ENCODE measurements around the gene CFAP299.
A peak's percentile ranks its signal among the peaks of the same experiment; 100 is the strongest.

Gene CFAP299

DNA sequence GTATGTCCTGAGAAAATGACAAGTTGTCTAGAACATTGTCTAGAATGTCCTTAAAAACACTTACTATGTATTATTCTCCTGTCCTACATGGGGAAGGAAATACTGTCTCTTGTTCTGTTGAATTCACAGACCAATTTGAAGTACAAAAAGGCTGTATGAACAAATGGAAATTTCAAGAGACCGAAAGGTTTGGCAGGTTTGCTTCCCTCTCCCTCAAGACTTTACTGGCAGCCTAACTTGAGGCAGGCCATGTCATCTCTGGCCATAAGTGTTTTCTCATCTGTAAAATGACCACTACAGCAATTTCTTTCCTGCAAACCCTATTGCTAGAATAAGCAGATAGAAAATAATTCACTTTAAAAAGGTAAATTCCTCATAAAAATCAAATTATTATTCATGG, 503.8 kb downstream of the CFAP299 start:
- no peak for DNase-seq (ENCODE audit: low read depth)

DNA sequence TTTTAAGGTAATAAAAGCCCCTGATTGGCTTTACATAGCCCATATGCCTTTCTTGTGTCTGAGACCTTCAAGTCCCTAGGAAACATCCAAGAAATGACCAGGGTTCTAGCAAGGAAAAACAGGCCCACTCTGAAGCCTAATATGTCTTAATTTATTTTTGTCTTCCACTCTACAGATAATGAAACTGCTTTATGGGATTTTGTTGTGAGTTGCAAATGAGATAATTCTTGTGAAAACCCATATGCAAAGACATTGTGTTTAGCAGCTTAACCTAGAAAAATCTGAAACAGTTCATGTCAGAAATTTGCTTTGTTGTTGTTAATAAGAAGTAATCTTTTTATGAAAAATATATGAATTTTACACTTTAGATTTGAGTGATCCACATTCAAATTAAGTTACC, 504.3 kb downstream of the CFAP299 start:
- DNase-seq (ENCODE audit: low read depth) = no peak

GRCh38 chr4:80840396-80840795, 504.9 kb downstream of the CFAP299 start:
- peak; percentile 24 for DNase-seq (ENCODE audit: low read depth)

DNA sequence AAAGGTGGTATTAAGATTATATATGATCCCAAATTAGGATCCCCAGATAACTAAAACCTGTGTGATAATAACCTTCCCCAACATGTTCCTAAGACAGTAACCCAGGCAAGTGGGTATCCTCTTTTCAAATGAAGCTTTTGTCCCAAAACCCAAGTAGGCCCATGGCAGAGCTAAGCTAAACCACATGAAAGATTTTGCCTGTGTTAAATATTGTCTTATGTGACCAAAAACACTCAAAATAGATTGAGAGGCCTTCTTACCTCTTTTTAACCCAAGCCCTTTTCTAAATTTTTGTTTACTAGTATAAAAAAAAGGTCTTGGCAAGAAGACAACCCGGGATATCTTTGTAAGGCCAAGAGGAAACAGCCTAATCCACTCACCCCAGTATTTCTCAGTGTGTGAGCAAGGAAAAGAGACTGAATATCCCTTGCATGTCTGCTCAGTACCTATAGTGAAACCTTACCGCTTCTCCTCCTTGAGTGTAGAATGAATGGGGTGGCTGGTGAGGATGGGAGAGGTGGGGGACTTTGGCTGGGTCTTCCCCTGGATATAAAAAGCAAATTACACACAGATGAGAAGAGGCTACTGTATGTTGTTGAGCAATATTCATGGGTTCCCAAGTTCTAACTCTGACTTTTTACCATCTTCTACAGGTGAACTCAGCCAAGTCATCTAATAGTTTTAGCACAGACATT, 506.2 kb downstream of the CFAP299 start:
- no peak for DNase-seq (ENCODE audit: low read depth)

DNA sequence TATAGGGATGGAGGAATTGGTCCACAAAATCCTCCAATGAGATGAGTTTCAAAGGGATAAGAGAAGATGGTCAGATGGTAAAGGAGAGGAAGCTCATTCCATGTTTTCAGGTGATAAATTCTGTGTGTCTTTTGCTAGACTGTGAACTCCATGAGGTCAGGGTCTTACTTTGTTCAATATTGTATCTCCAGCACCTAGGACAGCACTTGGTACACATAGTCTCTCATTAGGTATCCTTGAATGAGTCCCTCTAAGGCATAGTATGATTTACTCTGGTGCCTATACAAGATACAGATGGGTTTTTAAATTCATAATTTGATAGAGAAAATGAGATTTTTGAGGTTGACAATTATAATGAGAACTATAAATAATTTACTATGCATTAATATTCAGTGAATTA, 510.7 kb downstream of the CFAP299 start:
- no peak for DNase-seq (ENCODE audit: low read depth)

GRCh38 chr4:80852061-80852460, 516.5 kb downstream of the CFAP299 start:
- no peak for DNase-seq (ENCODE audit: low read depth)

DNA sequence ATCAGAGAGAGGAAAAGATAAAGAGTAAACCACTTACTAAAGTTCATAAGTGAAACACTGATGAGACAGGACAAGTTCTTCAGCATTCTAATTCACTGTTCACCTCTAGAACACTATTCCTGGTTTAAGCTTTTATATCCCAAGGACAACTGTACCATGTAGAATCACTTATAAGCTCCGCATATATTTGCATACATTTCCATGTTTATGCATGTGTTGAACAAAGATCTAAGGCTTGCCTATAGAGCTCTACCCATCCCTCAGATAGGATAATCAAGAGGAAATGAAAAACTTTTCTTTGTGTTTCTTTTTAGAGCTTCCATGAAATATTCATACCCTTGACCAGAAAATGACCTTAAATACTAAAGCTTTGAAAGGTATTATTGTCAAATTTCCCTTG, 538.0 kb downstream of the CFAP299 start:
- DNase-seq (ENCODE audit: low read depth) = no peak

DNA sequence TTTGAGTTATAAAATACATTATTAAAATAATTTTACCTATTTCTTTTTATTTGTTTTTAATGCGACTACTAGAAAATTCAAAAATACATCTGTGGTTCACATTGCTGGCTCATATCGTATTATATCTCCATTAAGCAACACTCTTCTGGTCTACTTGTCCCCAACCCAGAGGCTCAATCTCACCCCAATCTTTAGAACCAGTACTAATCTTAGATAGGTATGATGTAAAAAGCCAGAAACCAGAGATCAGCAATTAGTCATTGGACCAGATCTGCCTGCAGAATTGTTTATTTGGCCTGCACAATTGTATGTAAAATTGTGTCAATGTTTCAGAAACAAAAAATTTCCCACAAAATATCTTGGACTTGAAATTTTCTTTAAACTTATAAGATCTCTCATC, 539.4 kb downstream of the CFAP299 start:
- no peak for DNase-seq (ENCODE audit: low read depth)

GRCh38 chr4:80875642-80876041, 540.1 kb downstream of the CFAP299 start:
- DNase-seq (ENCODE audit: low read depth) = no peak

GRCh38 chr4:80876810-80877209, 541.3 kb downstream of the CFAP299 start:
- DNase-seq (ENCODE audit: low read depth) = no peak

DNA sequence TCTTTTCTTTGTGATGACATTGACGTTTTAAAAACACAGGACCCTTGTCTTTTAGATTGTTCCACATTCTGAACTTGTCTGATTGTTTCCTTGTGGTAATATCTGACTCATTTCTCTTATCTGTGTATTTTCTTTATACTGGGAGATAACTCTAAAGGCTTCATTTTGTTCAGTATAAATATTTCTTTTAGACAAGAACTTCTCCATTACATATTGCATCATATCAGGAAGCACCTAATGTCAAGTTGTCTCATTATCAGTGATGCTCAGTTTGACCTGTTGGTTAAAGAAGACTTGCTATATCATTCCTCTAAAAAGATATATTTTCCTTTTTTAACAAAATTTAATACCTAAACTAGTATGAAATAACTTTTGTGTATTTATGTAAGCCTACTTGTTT, 542.7 kb downstream of the CFAP299 start:
- DNase-seq (ENCODE audit: low read depth) = no peak

GRCh38 chr4:80897537-80898303, 562.2 kb downstream of the CFAP299 start:
- no peak for DNase-seq (ENCODE audit: low read depth)

- DNase-seq (ENCODE audit: low read depth) = no peak
Observed at GRCh38 chr4:80900908-80901307, 565.4 kb downstream of the CFAP299 start.

DNA sequence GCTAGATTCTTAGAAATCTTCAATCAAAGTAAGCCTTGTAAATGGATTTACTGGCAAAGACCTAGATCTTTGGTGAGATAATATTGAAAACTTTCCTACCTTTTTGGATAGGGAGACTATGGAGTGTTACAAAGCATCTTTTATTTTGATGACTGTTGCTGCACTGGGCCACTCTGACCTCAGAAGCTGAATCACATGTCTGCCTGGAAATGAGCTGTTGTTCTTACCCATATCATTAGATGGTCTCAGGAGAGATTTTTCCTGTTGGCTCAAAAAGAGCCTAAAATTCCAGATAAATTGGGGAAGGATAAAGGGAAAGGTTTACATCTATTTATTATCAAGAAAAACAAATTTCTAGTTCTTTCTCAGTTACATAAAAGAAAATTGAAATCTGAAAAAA, 567.5 kb downstream of the CFAP299 start:
- DNase-seq (ENCODE audit: low read depth) = no peak

GRCh38 chr4:80909938-80910337, 574.4 kb downstream of the CFAP299 start:
- DNase-seq (ENCODE audit: low read depth) = no peak

DNA sequence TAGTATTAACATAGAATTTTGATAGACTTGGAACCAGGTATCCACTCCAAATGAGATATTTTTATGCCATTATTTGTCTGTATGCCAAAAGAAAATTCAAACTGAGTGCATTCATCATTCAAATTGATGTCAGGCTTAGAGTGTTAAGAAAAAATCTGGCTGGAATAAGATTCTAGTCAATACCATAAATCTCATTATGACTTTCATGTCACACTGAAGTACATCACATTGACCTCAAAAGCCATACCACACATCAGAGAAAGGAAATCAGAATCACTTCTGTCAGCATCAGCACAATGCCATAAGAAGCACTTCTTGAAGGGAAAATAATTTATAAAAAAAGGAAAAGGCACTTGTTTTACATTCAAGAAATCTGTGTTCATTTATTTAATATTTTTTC, 575.9 kb downstream of the CFAP299 start:
- no peak for DNase-seq (ENCODE audit: low read depth)

DNA sequence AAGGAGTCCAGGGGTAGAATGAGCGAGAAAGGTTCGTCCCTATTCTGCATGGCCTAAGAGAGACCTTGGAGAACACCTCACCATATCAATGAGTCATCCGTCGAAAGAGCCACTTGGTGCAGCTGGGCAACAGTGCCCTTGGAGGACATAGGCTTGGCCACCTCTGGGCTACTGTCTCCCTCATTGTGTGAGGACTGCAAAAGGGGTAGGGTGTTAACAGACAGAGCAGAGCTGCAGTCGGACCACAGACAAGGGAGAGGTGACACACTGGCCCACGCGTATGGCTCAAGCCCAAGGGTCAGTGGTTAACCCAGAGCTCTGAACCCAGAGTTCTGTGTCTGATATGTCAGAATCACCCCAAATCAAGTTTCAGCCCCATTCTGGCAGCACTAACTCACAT, 576.8 kb downstream of the CFAP299 start:
- DNase-seq (ENCODE audit: low read depth) = no peak

DNA sequence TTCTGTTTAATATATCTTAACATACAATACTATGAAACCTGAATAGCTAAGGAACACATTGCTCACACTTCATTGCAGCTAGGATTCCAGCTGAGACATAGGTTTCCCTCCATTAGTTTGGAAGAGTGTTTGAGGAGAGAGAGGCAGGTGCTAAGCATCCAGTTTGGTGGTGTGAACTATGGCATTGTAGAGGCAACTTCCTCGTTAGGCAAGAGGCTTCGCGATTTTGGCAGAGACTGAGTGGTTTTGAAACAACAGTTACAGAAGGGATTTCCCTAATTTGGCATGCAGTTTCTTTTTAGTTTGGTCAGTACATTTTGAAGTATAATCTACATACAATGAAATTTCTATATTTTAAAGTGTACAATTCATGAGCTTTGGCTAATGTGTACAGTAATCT, 577.9 kb downstream of the CFAP299 start:
- no peak for DNase-seq (ENCODE audit: low read depth)

DNA sequence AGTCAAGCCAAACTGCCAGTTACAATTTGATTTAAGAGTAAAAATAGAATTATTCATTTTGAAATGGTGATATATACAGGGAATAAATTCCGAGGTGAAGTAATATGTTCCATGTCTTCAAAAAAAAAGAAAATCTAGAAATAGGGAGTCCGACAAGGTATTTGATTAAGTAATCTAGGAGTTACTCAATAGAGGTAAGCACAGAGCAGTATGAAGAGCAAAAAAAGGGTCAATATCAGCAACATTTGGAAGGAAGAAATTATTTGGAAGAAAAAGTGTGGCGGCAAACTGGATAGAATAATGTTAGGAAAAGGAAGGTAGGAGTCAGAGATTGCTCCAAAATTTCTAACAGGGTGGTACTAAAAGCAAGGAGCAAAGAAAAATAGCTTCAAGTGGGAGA, 581.2 kb downstream of the CFAP299 start:
- DNase-seq (ENCODE audit: low read depth) = no peak

GRCh38 chr4:80918004-80918403, 582.5 kb downstream of the CFAP299 start:
- no peak for DNase-seq (ENCODE audit: low read depth)

DNA sequence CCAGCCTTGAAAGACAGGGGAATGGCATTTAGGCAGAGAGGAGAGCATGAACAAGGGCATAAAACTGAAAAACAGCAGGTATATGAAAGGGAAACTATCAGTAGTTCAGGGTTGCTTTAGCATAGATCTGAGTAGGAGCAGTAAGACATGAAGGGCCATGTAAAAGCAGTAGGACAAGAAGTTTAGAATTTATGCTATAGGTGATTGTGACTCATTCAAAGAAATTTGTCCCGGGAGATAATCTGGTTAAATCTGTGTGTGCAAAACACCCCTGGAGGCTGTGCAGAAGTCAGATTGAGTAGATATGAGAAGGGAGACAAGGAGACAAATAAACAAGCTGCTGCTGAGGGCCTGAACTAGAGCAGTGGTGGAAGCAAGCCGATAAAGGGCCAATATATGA, 585.9 kb downstream of the CFAP299 start:
- no peak for DNase-seq (ENCODE audit: low read depth)

GRCh38 chr4:80922941-80923340, 587.4 kb downstream of the CFAP299 start:
- DNase-seq (ENCODE audit: low read depth) = no peak

DNA sequence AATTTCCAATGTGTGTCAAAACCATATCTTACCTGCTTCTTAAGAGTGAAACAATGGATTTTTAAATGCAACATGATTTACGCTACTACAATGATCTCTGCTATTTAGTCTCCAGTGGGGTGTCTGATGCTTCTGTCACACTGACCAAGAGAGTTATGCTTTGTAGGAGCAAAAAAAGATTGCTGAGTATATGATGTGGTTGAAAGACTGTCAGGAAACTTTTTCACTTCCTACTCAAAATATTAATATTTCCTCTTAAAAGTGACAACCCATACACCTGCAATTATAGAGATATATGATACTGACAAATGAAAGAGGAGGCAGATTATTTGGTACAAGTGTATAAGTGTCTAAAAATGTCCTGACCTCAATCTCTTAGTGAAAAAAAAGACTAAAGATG, 589.8 kb downstream of the CFAP299 start:
- DNase-seq (ENCODE audit: low read depth) = no peak

DNA sequence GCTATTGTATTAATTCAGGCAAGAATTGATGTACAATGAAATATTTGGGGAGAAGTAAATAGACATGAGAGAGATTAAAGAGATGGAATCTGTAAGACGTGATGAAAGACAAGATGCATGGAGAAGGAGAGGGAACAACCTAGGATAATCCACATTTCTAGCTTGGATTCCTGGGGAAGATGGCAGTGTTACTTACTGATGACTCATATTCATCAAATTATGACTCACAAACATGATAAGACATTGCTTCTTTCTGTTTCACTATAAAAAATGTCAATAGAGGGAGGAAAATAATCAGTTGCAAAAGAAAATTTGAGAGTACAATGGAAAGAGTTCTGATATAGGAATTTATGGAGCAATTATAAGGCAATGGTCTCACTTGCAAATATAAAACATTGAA, 590.9 kb downstream of the CFAP299 start:
- no peak for DNase-seq (ENCODE audit: low read depth)

Data from non-pigmented ciliary epithelial cell (primary cell).